Measurements from ENCODE around the gene SLC15A3. TPM values are rescaled to one million over a fixed set of nuclear protein-coding genes. Genes with fewer than 3 reads are reported as not detected.
A peak's percentile ranks its signal among the peaks of the same experiment; 100 is the strongest.

Gene SLC15A3
- total RNA-seq, 1 donor from 2014 or later: 0.62 TPM

DNA sequence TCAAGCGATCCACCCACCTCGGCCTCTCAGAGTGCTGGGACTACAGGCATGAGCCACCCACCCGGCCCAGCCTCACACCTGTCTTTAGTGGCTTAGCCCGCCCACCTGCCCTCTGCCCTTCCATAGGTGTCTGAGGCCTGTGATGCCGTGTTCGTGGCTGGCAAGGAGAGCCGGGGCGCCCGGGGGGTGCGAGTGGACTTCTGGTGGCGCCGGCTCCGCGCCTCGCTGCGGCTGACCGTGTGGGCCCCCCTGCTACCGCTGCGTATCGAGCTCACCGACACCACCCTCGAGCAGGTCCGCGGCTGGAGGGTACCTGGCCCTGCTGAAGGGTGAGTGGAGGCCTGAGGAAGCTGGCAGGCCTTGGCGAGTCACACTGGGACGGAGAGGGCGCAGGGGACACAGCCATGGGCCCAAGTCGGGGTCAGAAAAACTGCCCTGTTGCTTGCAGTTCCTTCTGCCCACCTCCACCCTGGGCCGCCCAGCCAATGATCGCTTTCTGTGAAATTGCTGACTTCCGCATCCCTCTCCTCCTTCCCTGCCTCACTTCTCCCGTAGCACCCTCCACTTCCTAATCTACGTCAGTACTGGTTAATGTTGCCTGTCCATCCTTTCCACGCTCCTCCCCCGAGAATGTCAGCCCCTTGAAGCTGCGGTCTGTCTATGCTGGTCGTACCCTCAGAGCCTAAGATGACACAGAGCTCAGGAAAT lies 18.4 kb downstream of the SLC15A3 start:
- Mint-ChIP-seq H3K9me3 (ENCODE audit: unreplicated experiment) (no peaks in the 10 kb centered on the region), H3K4me1 (ENCODE audit: unreplicated experiment) (peaks cover 4% of the 10 kb centered on the region), H3K4me3 (ENCODE audit: unreplicated experiment) (peak overlapping the region; percentile 11), H3K27ac (ENCODE audit: unreplicated experiment) (no peak overlapping the region), H3K27me3 (ENCODE audit: unreplicated experiment) (peaks cover 10% of the 10 kb centered on the region), H3K36me3 (ENCODE audit: low read depth, unreplicated experiment) (peaks cover 35% of the 10 kb centered on the region)
- TF ChIP-seq, protein P1, sequence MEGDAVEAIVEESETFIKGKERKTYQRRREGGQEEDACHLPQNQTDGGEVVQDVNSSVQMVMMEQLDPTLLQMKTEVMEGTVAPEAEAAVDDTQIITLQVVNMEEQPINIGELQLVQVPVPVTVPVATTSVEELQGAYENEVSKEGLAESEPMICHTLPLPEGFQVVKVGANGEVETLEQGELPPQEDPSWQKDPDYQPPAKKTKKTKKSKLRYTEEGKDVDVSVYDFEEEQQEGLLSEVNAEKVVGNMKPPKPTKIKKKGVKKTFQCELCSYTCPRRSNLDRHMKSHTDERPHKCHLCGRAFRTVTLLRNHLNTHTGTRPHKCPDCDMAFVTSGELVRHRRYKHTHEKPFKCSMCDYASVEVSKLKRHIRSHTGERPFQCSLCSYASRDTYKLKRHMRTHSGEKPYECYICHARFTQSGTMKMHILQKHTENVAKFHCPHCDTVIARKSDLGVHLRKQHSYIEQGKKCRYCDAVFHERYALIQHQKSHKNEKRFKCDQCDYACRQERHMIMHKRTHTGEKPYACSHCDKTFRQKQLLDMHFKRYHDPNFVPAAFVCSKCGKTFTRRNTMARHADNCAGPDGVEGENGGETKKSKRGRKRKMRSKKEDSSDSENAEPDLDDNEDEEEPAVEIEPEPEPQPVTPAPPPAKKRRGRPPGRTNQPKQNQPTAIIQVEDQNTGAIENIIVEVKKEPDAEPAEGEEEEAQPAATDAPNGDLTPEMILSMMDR (IDR thresholded peaks at IDR 0.05; ENCODE audit: unreplicated experiment): no peak
- no peak for DNase-seq (ENCODE audit: low spot score)

GRCh38 chr11:60932605-60933356 lies 19.2 kb downstream of the SLC15A3 start:
- no peak for DNase-seq (ENCODE audit: low spot score)
- TF ChIP-seq, protein P1 (IDR thresholded peaks at IDR 0.05; ENCODE audit: unreplicated experiment): no peak
- no peak overlapping the region for H3K27ac Mint-ChIP-seq (ENCODE audit: unreplicated experiment)
- peaks cover 35% of the 10 kb centered on the region for H3K36me3 Mint-ChIP-seq (ENCODE audit: low read depth, unreplicated experiment)
- H3K9me3 Mint-ChIP-seq (ENCODE audit: unreplicated experiment): no peaks in the 10 kb centered on the region
- H3K27me3 Mint-ChIP-seq (ENCODE audit: unreplicated experiment): peaks cover 8% of the 10 kb centered on the region
- H3K4me3 Mint-ChIP-seq (ENCODE audit: unreplicated experiment): no peak overlapping the region
- no peaks in the 10 kb centered on the region for H3K4me1 Mint-ChIP-seq (ENCODE audit: unreplicated experiment)

- no peaks in the 10 kb centered on the region for H3K4me1 Mint-ChIP-seq (ENCODE audit: unreplicated experiment)
- no peak overlapping the region for H3K4me3 Mint-ChIP-seq (ENCODE audit: unreplicated experiment)
- H3K27me3 Mint-ChIP-seq (ENCODE audit: unreplicated experiment): peaks cover 8% of the 10 kb centered on the region
- no peaks in the 10 kb centered on the region for H3K9me3 Mint-ChIP-seq (ENCODE audit: unreplicated experiment)
- DNase-seq (ENCODE audit: low spot score): no peak
- TF ChIP-seq, protein P1 (IDR thresholded peaks at IDR 0.05; ENCODE audit: unreplicated experiment): no peak
- peaks cover 35% of the 10 kb centered on the region for H3K36me3 Mint-ChIP-seq (ENCODE audit: low read depth, unreplicated experiment)
- H3K27ac Mint-ChIP-seq (ENCODE audit: unreplicated experiment): no peak overlapping the region
Measured at GRCh38 chr11:60931917-60932316, 20.1 kb downstream of the SLC15A3 start.

DNA sequence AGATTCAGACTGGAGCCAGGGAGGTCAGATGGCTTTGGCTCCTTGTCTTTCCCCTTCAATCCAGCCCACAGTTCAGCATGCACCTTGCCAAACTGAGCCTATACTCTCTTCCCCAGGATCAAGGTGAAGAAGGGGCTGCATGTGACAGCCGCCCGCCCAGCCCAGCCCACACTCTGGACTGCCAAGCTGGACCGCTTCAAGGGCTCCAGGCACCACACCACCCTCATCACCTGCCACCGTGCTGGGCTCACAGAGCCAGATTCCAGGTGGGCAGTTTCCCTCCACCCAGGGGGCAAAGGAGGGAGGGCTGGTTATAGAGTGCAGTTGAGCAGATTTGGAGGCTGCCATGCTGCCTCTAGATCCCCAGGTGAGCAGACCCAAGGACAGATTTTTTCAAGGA lies 21.6 kb downstream of the SLC15A3 start:
- Mint-ChIP-seq H3K27ac (ENCODE audit: unreplicated experiment) (no peak overlapping the region), H3K4me1 (ENCODE audit: unreplicated experiment) (peaks cover 11% of the 10 kb centered on the region), H3K27me3 (ENCODE audit: unreplicated experiment) (peaks cover 7% of the 10 kb centered on the region), H3K4me3 (ENCODE audit: unreplicated experiment) (no peak overlapping the region), H3K36me3 (ENCODE audit: low read depth, unreplicated experiment) (peaks cover 37% of the 10 kb centered on the region), H3K9me3 (ENCODE audit: unreplicated experiment) (no peaks in the 10 kb centered on the region)
- TF ChIP-seq, protein P1 (IDR thresholded peaks at IDR 0.05; ENCODE audit: unreplicated experiment): no peak
- DNase-seq (ENCODE audit: low spot score): no peak

DNA sequence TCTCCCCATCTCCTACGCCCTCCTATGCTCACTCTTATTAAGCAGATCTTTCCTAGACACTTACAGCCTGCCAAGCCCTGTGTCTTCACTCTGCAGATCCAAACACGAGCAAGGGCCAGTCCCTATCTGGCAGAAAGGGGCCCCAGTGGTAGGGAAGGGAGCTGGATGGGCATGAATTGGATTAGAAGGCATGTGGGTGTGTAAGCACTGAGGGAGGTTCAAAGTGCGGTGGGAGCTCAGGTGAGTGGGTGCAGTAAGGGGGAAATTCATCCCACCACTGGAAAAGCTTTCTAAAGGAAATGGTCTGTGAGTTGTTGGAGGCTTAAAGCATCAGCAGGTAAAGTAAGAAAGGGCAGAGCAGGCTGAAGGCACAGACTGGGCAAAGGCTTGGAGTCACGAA lies 22.2 kb downstream of the SLC15A3 start:
- TF ChIP-seq, protein P1 (IDR thresholded peaks at IDR 0.05; ENCODE audit: unreplicated experiment): no peak
- no peak overlapping the region for H3K27ac Mint-ChIP-seq (ENCODE audit: unreplicated experiment)
- H3K4me1 Mint-ChIP-seq (ENCODE audit: unreplicated experiment): peaks cover 14% of the 10 kb centered on the region
- H3K4me3 Mint-ChIP-seq (ENCODE audit: unreplicated experiment): peak overlapping the region; percentile 62
- H3K36me3 Mint-ChIP-seq (ENCODE audit: low read depth, unreplicated experiment): peaks cover 36% of the 10 kb centered on the region
- DNase-seq (ENCODE audit: low spot score): no peak
- H3K27me3 Mint-ChIP-seq (ENCODE audit: unreplicated experiment): peaks cover 6% of the 10 kb centered on the region
- H3K9me3 Mint-ChIP-seq (ENCODE audit: unreplicated experiment): no peaks in the 10 kb centered on the region

Measured in endothelial cell (in vitro differentiated cells).